ENCODE data around the gene PER1. TPM values are rescaled to one million over a fixed set of nuclear protein-coding genes. Genes with fewer than 3 reads are reported as not detected.
A peak's percentile ranks its signal among the peaks of the same experiment; 100 is the strongest.

Gene PER1
- total and polyA plus RNA-seq, 9 of the 15 experiments (the other 6 are each of a cell fraction or from before 2014, with no cell fraction given), result 0.13 to 26.0 (median 3.4) TPM

DNA sequence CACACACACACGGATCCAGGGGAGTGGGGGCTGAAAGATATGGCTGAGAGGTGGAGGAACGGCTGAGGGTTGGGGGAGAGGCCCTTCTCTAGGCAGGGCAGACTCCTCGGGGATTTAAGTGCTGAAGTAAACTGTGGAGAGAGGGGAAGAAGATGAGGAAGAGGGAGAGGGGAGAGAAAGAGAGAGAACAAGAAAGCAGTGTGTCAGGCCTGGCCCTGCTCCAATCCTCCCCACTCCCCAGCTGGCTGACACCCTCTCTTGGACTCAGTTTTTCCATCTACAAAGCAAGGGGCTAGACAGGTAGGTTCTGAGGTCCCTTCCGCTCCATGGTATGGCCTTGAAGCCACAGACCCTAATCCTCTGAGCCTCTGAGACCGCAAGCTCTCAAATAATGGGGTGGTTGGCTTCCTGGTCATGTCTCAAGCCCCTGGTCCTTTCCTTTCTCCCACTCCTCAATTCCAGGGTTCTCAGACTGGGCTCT lies 8.6 kb upstream of the PER1 start:
- H3K36me3 ChIP-seq (ENCODE audit: control insufficient read depth, insufficient read depth, low read length), result peaks cover 29% of the 10 kb centered on the region; the same call in 2 of the 3 replicates
- in situ Hi-C loops (cut with MboI), result no loop called here

More for the DNA sequence above, 8.6 kb upstream of the PER1 start:
- Histone ChIP-seq H3K9me1 (ENCODE audit: control insufficient read depth, insufficient read depth, low read length) (peaks cover 5% of the 10 kb centered on the region), H3K4me1 (replicated peaks in 1 of 2; ENCODE audit: control insufficient read depth in 2 of 2, insufficient read depth in 2 of 2, low read length in 2 of 2) (peaks cover 36 to 62% of the 10 kb centered on the region in 2 experiments), H3K27me3 (ENCODE audit: control insufficient read depth in 2 of 2, insufficient read depth in 2 of 2, low read length in 2 of 2) (no peaks in the 10 kb centered on the region), H3K27ac (ENCODE audit: extremely low read depth, low read depth, low read length) (peak overlapping the region; percentile 38; the same call in 1 of the 3 replicates), H3K79me2 (ENCODE audit: control insufficient read depth, insufficient read depth, low read length) (peaks cover 34% of the 10 kb centered on the region), H3K4me2 (ENCODE audit: insufficient read depth, low read length) (peak overlapping the region; percentile 46; the same call in 1 of the 2 replicates), H3K9me3 (replicated peaks; ENCODE audit: control insufficient read depth, insufficient read depth, low read depth, low read length) (no peaks in the 10 kb centered on the region), H3K9ac (ENCODE audit: insufficient read depth in 1 of 2, low read depth in 2 of 2, low read length in 2 of 2) (peak overlapping the region; percentile 57 to 96; a peak in 2 of 4 replicates), H4K20me1 (replicated peaks; ENCODE audit: control insufficient read depth, insufficient read depth, low read length) (0 out of 2 replicates have a peak, but pooled peaks cover 12% of the 10 kb centered on the region), H2AFZ (ENCODE audit: low read depth, low read length) (no peak overlapping the region), H3K4me3 (no peak overlapping the region)
- CTCF ChIA-PET (ENCODE audit: low intra/inter-chr PET ratio), result no interaction called here
- POLR2A ChIA-PET, result interaction anchor here (0.9 to 8.6 kb wide), 5 partner anchors 9 to 64 kb away, joined by 3 to 105 read pairs (median 3); partner anchors contain the start of gene PER1
- no peak for DNase-seq (ENCODE audit: extremely low read depth in 1 of 4, low spot score in 3 of 4)
- WGBS (ENCODE audit: insufficient coverage, low coverage, missing lambda C conversion rate), result 55% methylated on average over 5 of the region's 5 CpGs
- no peak for TF ChIP-seq MAFF (IDR thresholded peaks at IDR 0.05; ENCODE audit: low read length)
- TF ChIP-seq ARID2 (IDR thresholded peaks at IDR 0.05), result no peak
- TF ChIP-seq SRSF3 (IDR thresholded peaks at IDR 0.05; ENCODE audit: insufficient read depth, low read length), result no peak
- TF ChIP-seq CHAMP1 (IDR thresholded peaks at IDR 0.05), result no peak
- TF ChIP-seq ZNF398 (CRISPR knock-in tag; IDR thresholded peaks at IDR 0.05), result no peak
- 0 out of 2 replicates have a peak, but pooled peaks have one; percentile 19 for TF ChIP-seq TFAP4 (CRISPR knock-in tag; IDR thresholded peaks at IDR 0.05; ENCODE audit: borderline replicate concordance)
- intact Hi-C loops (cut with micrococcal nuclease), result no loop called here
- no peak for ATAC-seq
- no TSS peak for BruUV-seq (replicated peaks)
- FAIRE-seq, result no peak

All from K562 (cell line).